Dedifferentiated amniotic fluid mesenchymal stem cell (primary cell): ENCODE measurements around the gene RANGRF.
"Not testable (repeated sequence)": the region's sequence is repeated elsewhere in the genome, so short reads cannot be mapped to it uniquely, and the experiment has no call there.

Experiments used
- DNase-seq: peaks from one replicate; pipeline ENCODE4 v3.0.0-alpha.2; 2016; ENCODE audit errors: extremely low spot score

RANGRF gene

GRCh38 chr17:8288336-8289102, at the start of gene RANGRF:
RANGRF (plus strand) TSS chr17:8288670; CDS start chr17:8288789, 119 bp downstream.
- DNase-seq: peak; percentile 68

GRCh38 chr17:8243827-8244226, 44.6 kb upstream of the RANGRF start:
- DNase-seq: no peak

- no peak for DNase-seq
Measured at GRCh38 chr17:8244768-8245167, 43.7 kb upstream of the RANGRF start.

GRCh38 chr17:8248751-8249607, 39.5 kb upstream of the RANGRF start, which contains the start of gene PFAS:
PFAS (plus strand) TSS chr17:8249289; CDS start chr17:8253938, 4,649 bp downstream.
- peak; percentile 92 for DNase-seq

GRCh38 chr17:8249621-8250500, 38.6 kb upstream of the RANGRF start:
- DNase-seq: no peak

GRCh38 chr17:8251411-8251810, 37.1 kb upstream of the RANGRF start:
- not testable (repeated sequence) for DNase-seq

GRCh38 chr17:8253801-8254200, 34.7 kb upstream of the RANGRF start:
- DNase-seq: no peak

- DNase-seq: no peak
Measured at GRCh38 chr17:8254881-8255280, 33.6 kb upstream of the RANGRF start.

- DNase-seq: no peak
Measured at GRCh38 chr17:8255499-8255898, 33.0 kb upstream of the RANGRF start.

- DNase-seq: no peak
Measured at GRCh38 chr17:8256291-8256690, 32.2 kb upstream of the RANGRF start.

GRCh38 chr17:8256691-8257090, 31.8 kb upstream of the RANGRF start:
- DNase-seq: no peak

GRCh38 chr17:8257801-8258200, 30.7 kb upstream of the RANGRF start:
- DNase-seq: no peak

GRCh38 chr17:8264320-8264719, 24.1 kb upstream of the RANGRF start:
- DNase-seq: no peak

- no peak for DNase-seq
Measured at GRCh38 chr17:8264836-8265542, 23.5 kb upstream of the RANGRF start.

GRCh38 chr17:8266648-8267479, 21.6 kb upstream of the RANGRF start:
- DNase-seq: no peak

- DNase-seq: no peak
Measured at GRCh38 chr17:8267480-8268147, 20.9 kb upstream of the RANGRF start.

- DNase-seq: no peak
Measured at GRCh38 chr17:8268550-8269298, 19.7 kb upstream of the RANGRF start.

- no peak for DNase-seq
Measured at GRCh38 chr17:8272421-8272820, 16.0 kb upstream of the RANGRF start.

GRCh38 chr17:8273884-8274444, 14.5 kb upstream of the RANGRF start:
- DNase-seq: no peak
